K562 (cell line): ENCODE measurements around the gene DIRAS1. TPM values are rescaled to one million over a fixed set of nuclear protein-coding genes. Genes with fewer than 3 reads are reported as not detected.
A peak's percentile ranks its signal among the peaks of the same experiment; 100 is the strongest.
"Not testable (repeated sequence)": the region's sequence is repeated elsewhere in the genome, so short reads cannot be mapped to it uniquely, and the experiment has no call there.

ENCODE experiments used
- ATAC-seq: fragments of 200-7000 bp; cut with Tn5 transposase; 3 replicates; pipeline ENCODE4 v1.9.1; 2020; ENCODE audit warnings: moderate library complexity
- BruUV-seq: library from RNA; stranded (reverse); fragments of 400-500 nt; replicated peaks from 2 replicates; lab custom pipeline; 2021; lab: Mats Ljungman, UMichigan
- CTCF ChIA-PET: fragments of 300-600 bp; formaldehyde crosslinking; extraction: SDS; loops from one replicate; lab custom pipeline; 2021; ENCODE audit warnings: low intra/inter-chr PET ratio; lab: Yijun Ruan, JAX
- POLR2A ChIA-PET: fragments of 300-600, 350-650 bp; sonication (Branson Sonifier 250); formaldehyde crosslinking; extraction: SDS; loops from one replicate; lab custom pipeline; 2021; ENCODE audit warnings: antibody characterized with exemption, inconsistent platforms; lab: Yijun Ruan, JAX
- DNase-seq, 4 experiments: peaks; one replicate each; pipeline versions ENCODE4 v3.0.0 to v3.0.0-alpha.2; 2011 to 2018; ENCODE audit warnings: low spot score in 3 of 4, mixed read lengths in 3 of 4; ENCODE audit errors: extremely low read depth in 1 of 4
- FAIRE-seq: peaks from 2 replicates; lab custom pipeline; 2011; peaks lifted over from hg19 to GRCh38; lab: Jason Lieb, UNC
- H2AFZ ChIP-seq: 2 replicates; pipeline ENCODE4 v1.6.0; 2011; ENCODE audit warnings: low read depth, low read length, control low read depth, inconsistent platforms
- H3K27ac ChIP-seq: fragments of 200-600 bp; 3 replicates; pipeline ENCODE4 v1.8.0; 2011; ENCODE audit warnings: low read depth, mild to moderate bottlenecking, control low read depth, inconsistent platforms, low read length, moderate library complexity, mixed read lengths; ENCODE audit errors: extremely low read depth
- H3K27me3 ChIP-seq, 2 experiments: fragments of 300-600 bp in 1 of 2; 2 replicates in 1 of 2; 3 replicates in 1 of 2; pipeline versions ENCODE4 v1.6.0 to v1.8.0; 2011; ENCODE audit warnings: inconsistent platforms in 2 of 2, low read length in 2 of 2, mild to moderate bottlenecking in 1 of 2, mixed read lengths in 1 of 2, moderate library complexity in 1 of 2; ENCODE audit not compliant: control insufficient read depth in 2 of 2, insufficient read depth in 2 of 2
- H3K36me3 ChIP-seq: fragments of 300-600 bp; 3 replicates; pipeline ENCODE4 v1.8.0; 2011; ENCODE audit warnings: mild to moderate bottlenecking, low read length, inconsistent platforms; ENCODE audit not compliant: control insufficient read depth, insufficient read depth
- H3K4me1 ChIP-seq, 2 experiments: fragments of 200-600 bp in 1 of 2; replicated peaks in 1 of 2; 2 replicates in 1 of 2; 3 replicates in 1 of 2; pipeline versions ENCODE4 v1.5.1 to v1.8.0; 2011; ENCODE audit warnings: inconsistent platforms in 2 of 2, low read length in 2 of 2, mild to moderate bottlenecking in 1 of 2, mixed read lengths in 1 of 2, moderate library complexity in 1 of 2; ENCODE audit not compliant: control insufficient read depth in 2 of 2, insufficient read depth in 2 of 2
- H3K4me2 ChIP-seq: 2 replicates; pipeline ENCODE4 v1.6.1; 2011; ENCODE audit warnings: low read length, control low read depth, inconsistent platforms, mixed read lengths; ENCODE audit not compliant: insufficient read depth
- H3K4me3 ChIP-seq: fragments of 200-600 bp; sonication (generic), shearing (Covaris generic); 2 replicates; pipeline ENCODE4 v1.5.1; 2016; ENCODE audit warnings: control low read depth, inconsistent platforms
- H3K79me2 ChIP-seq: fragments of 200-600 bp; 3 replicates; pipeline ENCODE4 v1.8.0; 2011; ENCODE audit warnings: low read length, inconsistent platforms; ENCODE audit not compliant: control insufficient read depth, insufficient read depth
- H3K9ac ChIP-seq, 2 experiments: 2 replicates each; pipeline versions ENCODE4 v1.6.0 to v1.6.1; 2011; ENCODE audit warnings: low read depth in 2 of 2, low read length in 2 of 2, control low read depth in 1 of 2, inconsistent platforms in 1 of 2, mild to moderate bottlenecking in 1 of 2, mixed read lengths in 1 of 2; ENCODE audit not compliant: insufficient read depth in 1 of 2
- H3K9me1 ChIP-seq: one replicate; pipeline ENCODE4 v1.6.0; 2011; ENCODE audit warnings: inconsistent platforms, mild to moderate bottlenecking, low read length, moderate library complexity; ENCODE audit not compliant: control insufficient read depth, insufficient read depth
- H3K9me3 ChIP-seq: replicated peaks from 2 replicates; pipeline ENCODE4 v1.5.1; 2011; ENCODE audit warnings: low read depth, low read length, inconsistent platforms; ENCODE audit not compliant: control insufficient read depth, insufficient read depth
- H4K20me1 ChIP-seq: replicated peaks from 2 replicates; pipeline ENCODE4 v1.6.1; 2011; ENCODE audit warnings: low read length, inconsistent platforms, mixed read lengths; ENCODE audit not compliant: control insufficient read depth, insufficient read depth
- GTF3C2 ChIP-seq: IDR thresholded peaks from 3 replicates; pipeline ENCODE4 v1.6.1; 2011; ENCODE audit warnings: borderline replicate concordance, mild to moderate bottlenecking, moderate library complexity; ENCODE audit not compliant: insufficient read length; ENCODE audit errors: extremely low read depth
- HMGN3 ChIP-seq: IDR thresholded peaks from 2 replicates; pipeline ENCODE4 v1.6.1; 2011; ENCODE audit warnings: borderline replicate concordance, low read depth, mild to moderate bottlenecking, mixed read lengths, low read length; ENCODE audit not compliant: insufficient read length; ENCODE audit errors: extremely low read depth
- MAFK ChIP-seq: IDR thresholded peaks from 2 replicates; pipeline ENCODE4 v1.6.1; 2011; ENCODE audit warnings: low read length, improper control_type of control experiment
- POLR2G ChIP-seq: fragments of 200-400 bp; formaldehyde crosslinking; IDR thresholded peaks from 2 replicates; pipeline ENCODE4 v1.6.1; 2017; ENCODE audit warnings: low read depth, mild to moderate bottlenecking, antibody characterized with exemption, low read length, moderate library complexity
- PYGO2 ChIP-seq: fragments of 450-650 bp; IDR thresholded peaks from 2 replicates; pipeline ENCODE4 v1.6.1; 2016; ENCODE audit warnings: mild to moderate bottlenecking, missing genetic modification characterization, moderate library complexity, missing compliant biosample characterization
- SMAD2 ChIP-seq: fragments of 150-350 bp; IDR thresholded peaks from 2 replicates; pipeline ENCODE4 v1.6.1; 2014; ENCODE audit warnings: low read depth, mild to moderate bottlenecking, low read length
- WGBS: fragments of 100-300 bp; shearing (Covaris generic); methylation state at CpG from one replicate; pipeline ENCODE4 v1.1.6; 2016; ENCODE audit warnings: low coverage, mixed read lengths; ENCODE audit not compliant: insufficient coverage; ENCODE audit errors: missing lambda C conversion rate; 5-methylcytosine and 5-hydroxymethylcytosine counted together
- in situ Hi-C: fragments of 300-500 bp; cut with MboI; formaldehyde crosslinking; loops from 4 replicates; pipeline ENCODE4 v1.15.0; 2018; ENCODE audit warnings: inconsistent platforms, mixed read lengths
- intact Hi-C: fragments of 100-400 bp; cut with micrococcal nuclease; formaldehyde crosslinking; loops from 2 replicates; pipeline ENCODE4 v1.14.2; 2022
- polyA plus RNA-seq, 8 experiments: library from polyadenylated mRNA; depleted of rRNA in 4 of 8; stranded (reverse) in 5 of 8; unstranded in 3 of 8; fragments of >200 nt; fragmentation: Nextera tagmentation in 2 of 8; fragmentation: Illumina TruSeq in 1 of 8; extraction: Ambion mirVana in 2 of 8; extraction: Trizol in 1 of 8; gene quantifications; 2 replicates each; pipeline versions ENCODE4 v1.2.1 to v1.2.3, GENCODE V29; 2011 to 2014; ENCODE audit warnings: inconsistent platforms in 1 of 8, missing spikeins in 1 of 8
- total RNA-seq, 7 experiments: library from RNA; depleted of rRNA in 6 of 7; stranded (reverse); fragments of >200 nt in 6 of 7; fragmentation: Illumina TruSeq in 2 of 7; extraction: Trizol in 2 of 7; gene quantifications; 2 replicates each; pipeline versions ENCODE4 v1.2.1 to v1.2.3, GENCODE V29; 2011 to 2021; ENCODE audit warnings: low replicate concordance in 1 of 7
- TF ChIP-seq, protein P1 (sequence below): sonication (generic); formaldehyde crosslinking; IDR thresholded peaks from 2 replicates; pipeline ENCODE4 v1.8.1; 2023; ENCODE audit warnings: mild to moderate bottlenecking, missing genetic modification reagents

DIRAS1 gene
- total and polyA plus RNA-seq, 9 of the 15 experiments (the other 6 are each of a cell fraction or from before 2014, with no cell fraction given), result 0.11 to 12.0 (median 2.9) TPM

GRCh38 chr19:2714531-2715269, 6.5 kb downstream of the DIRAS1 start:
- no peak for ATAC-seq
- WGBS, result 35% methylated on average over 15 of the region's 16 CpGs
- H3K27ac ChIP-seq, result no peak overlapping the region
- no peaks in the 10 kb centered on the region for H3K36me3 ChIP-seq
- H3K4me2 ChIP-seq, result no peak overlapping the region
- intact Hi-C loops, result no loop called here
- no TSS peak for BruUV-seq
- 0 out of 2 replicates have a peak, but pooled peaks cover 4% of the 10 kb centered on the region for H3K9me3 ChIP-seq
- peaks cover 0 to 11% of the 10 kb centered on the region in 2 experiments; a peak in 3 of 5 replicates for H3K4me1 ChIP-seq
- no peak overlapping the region for H2AFZ ChIP-seq
- no peak overlapping the region for H3K4me3 ChIP-seq
- H3K9ac ChIP-seq, result no peak overlapping the region
- CTCF ChIA-PET, result no interaction called here
- POLR2A ChIA-PET, result interaction anchor here (0.5 kb wide), 1 partner anchor 765 kb away, joined by 3 read pairs; the partner anchor contains the start of gene SMIM24
- in situ Hi-C loops, result no loop called here
- no peaks in the 10 kb centered on the region for H3K9me1 ChIP-seq
- H3K79me2 ChIP-seq, result no peaks in the 10 kb centered on the region
- no peak for FAIRE-seq
- no peak for DNase-seq
- TF ChIP-seq PYGO2 (tag) (no peak), SMAD2 (no peak), MAFK (no peak), POLR2G (peak; percentile 27; the same call in 1 of the 2 replicates), HMGN3 (no peak), GTF3C2 (no peak)
- TF ChIP-seq, protein P1, sequence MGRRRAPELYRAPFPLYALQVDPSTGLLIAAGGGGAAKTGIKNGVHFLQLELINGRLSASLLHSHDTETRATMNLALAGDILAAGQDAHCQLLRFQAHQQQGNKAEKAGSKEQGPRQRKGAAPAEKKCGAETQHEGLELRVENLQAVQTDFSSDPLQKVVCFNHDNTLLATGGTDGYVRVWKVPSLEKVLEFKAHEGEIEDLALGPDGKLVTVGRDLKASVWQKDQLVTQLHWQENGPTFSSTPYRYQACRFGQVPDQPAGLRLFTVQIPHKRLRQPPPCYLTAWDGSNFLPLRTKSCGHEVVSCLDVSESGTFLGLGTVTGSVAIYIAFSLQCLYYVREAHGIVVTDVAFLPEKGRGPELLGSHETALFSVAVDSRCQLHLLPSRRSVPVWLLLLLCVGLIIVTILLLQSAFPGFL, result no peak
- H4K20me1 ChIP-seq, result no peaks in the 10 kb centered on the region
- H3K27me3 ChIP-seq, result peaks cover 0 to 12% of the 10 kb centered on the region in 2 experiments; a peak in 2 of 5 replicates

- H3K4me3 ChIP-seq, H3K27ac ChIP-seq, DNase-seq, H3K4me2 ChIP-seq, H3K9me1 ChIP-seq, CTCF ChIA-PET, H4K20me1 ChIP-seq, FAIRE-seq, H3K36me3 ChIP-seq, H3K9me3 ChIP-seq, BruUV-seq, ATAC-seq, intact Hi-C loops, H2AFZ ChIP-seq, H3K9ac ChIP-seq, in situ Hi-C loops, H3K79me2 ChIP-seq: not testable (repeated sequence)
- peaks cover 0 to 11% of the 10 kb centered on the region in 2 experiments; a peak in 3 of 5 replicates for H3K4me1 ChIP-seq
- WGBS, result no CpG with 5 or more reads among the region's 1 CpG
- POLR2A ChIA-PET, result interaction anchor here (0.5 kb wide), 1 partner anchor 766 kb away, joined by 3 read pairs; the partner anchor contains the start of gene SMIM24
- peaks cover 0 to 15% of the 10 kb centered on the region in 2 experiments; a peak in 3 of 5 replicates for H3K27me3 ChIP-seq
These were observed 7.1 kb downstream of the DIRAS1 start for GRCh38 chr19:2714102-2714501.
